LNCaP clone FGC (cell line): ENCODE results near the gene DYRK3.

Experiments
- DNase-seq: peaks from one replicate; pipeline ENCODE4 v3.0.0-alpha.2; 2011; ENCODE audit warnings: low read depth
- H3K4me3 ChIP-seq: 2 replicates; pipeline ENCODE4 v1.5.1; 2011; ENCODE audit warnings: mild to moderate bottlenecking, low read depth, low read length, control low read depth
- TF ChIP-seq, protein P1 (sequence below): IDR thresholded peaks from 2 replicates; pipeline ENCODE4 v1.5.1; 2012; ENCODE audit warnings: mild to moderate bottlenecking; ENCODE audit not compliant: control insufficient read depth, insufficient read depth; ENCODE audit errors: extremely low read depth

Gene DYRK3

DNA sequence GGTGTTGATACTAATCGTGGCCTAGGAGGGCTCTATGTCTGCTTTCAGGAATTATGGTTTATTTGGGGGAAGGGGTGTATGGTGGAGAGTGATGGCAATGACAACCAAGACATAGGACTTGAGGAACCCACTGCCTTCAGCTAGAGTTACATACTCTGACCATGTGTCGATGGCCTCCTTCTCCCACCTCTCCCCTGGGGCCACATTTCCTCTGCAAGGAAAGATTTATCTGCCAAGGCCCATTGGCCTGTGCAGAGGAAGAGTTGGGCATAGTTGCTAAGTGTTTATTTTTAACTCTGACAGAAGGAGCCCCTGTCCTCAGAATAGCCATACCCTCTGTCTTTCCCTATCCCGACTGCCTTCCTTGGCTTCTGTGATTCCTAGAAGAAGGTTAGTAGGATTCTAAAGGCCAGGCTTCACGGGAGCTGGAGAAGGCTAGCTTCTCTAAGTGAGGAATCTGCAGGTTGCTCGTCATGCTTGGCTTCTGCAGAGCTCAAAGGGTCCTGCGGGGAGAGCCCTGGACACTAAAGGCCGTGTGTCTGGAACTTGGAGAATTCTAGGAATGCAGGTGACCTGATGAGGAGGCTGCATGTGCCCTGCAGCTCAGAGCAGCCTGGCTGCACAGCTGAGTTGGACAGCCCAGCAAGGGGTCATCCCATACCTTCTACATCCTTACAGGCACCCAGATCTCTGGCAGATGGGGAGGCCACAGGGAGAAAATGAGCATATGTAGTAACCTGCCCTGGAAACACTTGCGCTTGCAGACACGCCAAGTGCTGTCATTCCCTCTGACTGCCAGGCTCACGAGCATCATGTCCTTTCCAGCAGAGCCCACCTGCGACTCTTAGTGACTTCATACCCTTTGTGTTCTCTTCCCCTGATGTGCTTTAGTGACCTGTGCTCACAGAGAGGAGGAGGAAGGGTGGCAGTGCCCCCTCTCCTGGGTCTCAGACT is 59.1 kb downstream of the DYRK3 start:
- DNase-seq: no peak
- H3K4me3 ChIP-seq: no peak overlapping the region
- TF ChIP-seq, protein P1, sequence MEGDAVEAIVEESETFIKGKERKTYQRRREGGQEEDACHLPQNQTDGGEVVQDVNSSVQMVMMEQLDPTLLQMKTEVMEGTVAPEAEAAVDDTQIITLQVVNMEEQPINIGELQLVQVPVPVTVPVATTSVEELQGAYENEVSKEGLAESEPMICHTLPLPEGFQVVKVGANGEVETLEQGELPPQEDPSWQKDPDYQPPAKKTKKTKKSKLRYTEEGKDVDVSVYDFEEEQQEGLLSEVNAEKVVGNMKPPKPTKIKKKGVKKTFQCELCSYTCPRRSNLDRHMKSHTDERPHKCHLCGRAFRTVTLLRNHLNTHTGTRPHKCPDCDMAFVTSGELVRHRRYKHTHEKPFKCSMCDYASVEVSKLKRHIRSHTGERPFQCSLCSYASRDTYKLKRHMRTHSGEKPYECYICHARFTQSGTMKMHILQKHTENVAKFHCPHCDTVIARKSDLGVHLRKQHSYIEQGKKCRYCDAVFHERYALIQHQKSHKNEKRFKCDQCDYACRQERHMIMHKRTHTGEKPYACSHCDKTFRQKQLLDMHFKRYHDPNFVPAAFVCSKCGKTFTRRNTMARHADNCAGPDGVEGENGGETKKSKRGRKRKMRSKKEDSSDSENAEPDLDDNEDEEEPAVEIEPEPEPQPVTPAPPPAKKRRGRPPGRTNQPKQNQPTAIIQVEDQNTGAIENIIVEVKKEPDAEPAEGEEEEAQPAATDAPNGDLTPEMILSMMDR: no peak

DNA sequence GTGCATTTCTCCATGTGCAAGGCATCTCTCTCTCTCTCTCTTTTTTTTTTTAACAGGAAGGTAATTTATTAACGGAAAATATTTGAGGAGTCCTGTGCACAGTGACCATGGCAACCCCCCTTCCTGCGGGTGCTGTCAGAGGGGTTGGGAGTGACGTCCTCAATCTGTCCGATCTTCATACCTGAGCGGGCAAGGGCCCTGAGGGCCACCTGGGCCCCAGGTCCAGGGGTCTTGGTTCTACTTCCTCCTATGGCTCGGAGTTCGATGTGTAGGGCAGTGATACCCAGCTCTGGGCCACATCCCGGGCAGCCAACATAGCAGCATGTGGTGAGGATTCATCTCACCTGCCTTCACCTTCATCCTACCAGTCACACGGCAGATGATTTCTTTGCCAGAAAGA is 60.4 kb downstream of the DYRK3 start:
- TF ChIP-seq, protein P1: no peak
- no peak overlapping the region for H3K4me3 ChIP-seq
- no peak for DNase-seq

DNA sequence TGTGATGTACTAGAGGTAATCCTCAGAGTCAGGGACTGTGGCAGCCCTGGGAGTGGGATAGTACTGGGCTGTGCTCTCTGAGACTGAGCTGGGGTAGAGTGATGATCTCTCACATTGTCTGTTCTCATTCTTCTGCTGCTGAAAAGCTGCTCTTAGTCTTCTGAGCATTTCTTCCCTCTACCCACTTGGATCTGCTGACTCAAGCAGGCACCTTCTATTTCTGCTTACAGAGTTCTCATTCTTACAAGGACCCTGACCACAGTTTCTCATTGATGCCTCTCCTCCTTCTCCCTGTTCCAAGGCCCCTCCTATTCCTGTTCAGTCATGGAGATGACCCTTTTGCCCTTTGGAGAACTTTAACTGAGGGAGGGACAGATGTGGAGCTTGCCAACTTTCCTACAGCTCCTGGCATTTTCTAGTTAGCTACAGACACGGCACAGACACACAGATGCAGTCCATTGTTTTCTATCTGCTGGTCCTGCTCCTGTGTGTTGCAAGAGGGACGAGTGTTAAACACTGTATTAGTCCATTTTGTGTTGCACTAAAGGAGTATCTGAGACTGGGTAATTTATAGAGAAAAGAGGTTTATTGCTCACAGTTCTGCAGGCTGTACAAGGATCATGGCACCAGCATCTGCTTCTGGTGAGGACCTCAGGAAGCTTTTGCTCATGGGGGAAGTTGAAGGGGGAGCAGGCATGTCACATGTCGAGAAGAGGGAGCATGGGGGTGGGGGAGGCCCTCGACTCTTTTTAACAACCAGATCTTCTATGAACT is 61.7 kb downstream of the DYRK3 start:
- no peak for DNase-seq
- no peak overlapping the region for H3K4me3 ChIP-seq
- TF ChIP-seq, protein P1: no peak

DNA sequence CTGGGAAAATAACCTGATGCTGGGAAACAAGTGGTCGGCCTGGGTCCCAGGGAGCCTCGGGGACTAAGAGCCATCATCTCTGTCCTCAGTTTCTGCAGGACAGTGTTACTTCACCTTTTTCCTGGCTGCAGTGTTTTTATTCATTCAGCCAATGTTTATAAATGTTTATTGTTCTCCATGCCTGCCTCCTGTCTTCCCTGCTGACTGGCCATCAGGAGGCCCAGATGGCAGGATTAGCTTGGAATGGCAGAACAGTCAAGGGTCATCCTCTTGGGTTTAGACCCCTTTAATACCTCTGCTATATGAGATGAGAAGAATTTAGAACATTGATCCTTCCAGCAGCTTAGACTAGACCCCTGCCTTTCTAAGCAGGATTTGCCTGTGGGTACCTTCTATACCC is 62.7 kb downstream of the DYRK3 start:
- TF ChIP-seq, protein P1: no peak
- no peak for DNase-seq
- no peak overlapping the region for H3K4me3 ChIP-seq
